GM18498 (cell line): ENCODE results near the gene ANTXR1.

Source experiments
- ATAC-seq: cut with Tn5 transposase; IDR thresholded peaks from one replicate; pipeline ENCODE4 v1.9.1; 2021; ENCODE audit warnings: mild to moderate bottlenecking, moderate library complexity; ENCODE audit not compliant: unreplicated experiment

ANTXR1 gene

GRCh38 chr2:69013142-69013839 is at the start of gene ANTXR1:
TSS of gene ANTXR1 (plus strand) at chr2:69013179. CDS start at chr2:69013500, 321 bp downstream.
- ATAC-seq, result no peak

GRCh38 chr2:68964282-68964681 is 48.7 kb upstream of the ANTXR1 start:
- ATAC-seq, result no peak

GRCh38 chr2:68968221-68968620 is 44.8 kb upstream of the ANTXR1 start:
- ATAC-seq, result no peak

- no peak for ATAC-seq
Measured at GRCh38 chr2:68969736-68970490, 43.1 kb upstream of the ANTXR1 start.

GRCh38 chr2:68970566-68971265 is 42.3 kb upstream of the ANTXR1 start:
- ATAC-seq, result no peak

GRCh38 chr2:68971591-68972231 is 41.3 kb upstream of the ANTXR1 start:
- no peak for ATAC-seq

GRCh38 chr2:68974251-68974650 is 38.7 kb upstream of the ANTXR1 start, which contains the start of gene GKN1:
TSS of gene GKN1 (plus strand) at chr2:68974636. CDS start at chr2:68974678, 42 bp downstream.
- ATAC-seq, result no peak

- ATAC-seq, result no peak
Measured at GRCh38 chr2:68974946-68975665, 37.9 kb upstream of the ANTXR1 start.

GRCh38 chr2:68975844-68976243 is 37.1 kb upstream of the ANTXR1 start:
- no peak for ATAC-seq

- ATAC-seq, result no peak
Measured at GRCh38 chr2:68977453-68977852, 35.5 kb upstream of the ANTXR1 start.

GRCh38 chr2:68978098-68978497 is 34.9 kb upstream of the ANTXR1 start:
- no peak for ATAC-seq

- ATAC-seq, result no peak
Measured at GRCh38 chr2:68980956-68981355, 32.0 kb upstream of the ANTXR1 start.

GRCh38 chr2:68987021-68987503 is 25.9 kb upstream of the ANTXR1 start:
- no peak for ATAC-seq

GRCh38 chr2:68989035-68989434 is 23.9 kb upstream of the ANTXR1 start:
- ATAC-seq, result no peak

- ATAC-seq, result no peak
Measured at GRCh38 chr2:68992341-68992740, 20.6 kb upstream of the ANTXR1 start.

GRCh38 chr2:68992933-68993332 is 20.0 kb upstream of the ANTXR1 start:
- no peak for ATAC-seq

- ATAC-seq, result no peak
Measured at GRCh38 chr2:68993660-68994059, 19.3 kb upstream of the ANTXR1 start.

GRCh38 chr2:68994864-68995263 is 18.1 kb upstream of the ANTXR1 start:
- ATAC-seq, result no peak

- no peak for ATAC-seq
Measured at GRCh38 chr2:68995916-68996315, 17.1 kb upstream of the ANTXR1 start.

- ATAC-seq, result no peak
Measured at GRCh38 chr2:68997401-68997800, 15.6 kb upstream of the ANTXR1 start.
